CD14-positive monocyte (primary cell): ENCODE measurements around the gene ARID1B. TPM values are rescaled to one million over a fixed set of nuclear protein-coding genes. Genes with fewer than 3 reads are reported as not detected.

Experiments used
- DNase-seq, 3 donors: peaks; one replicate each; pipeline ENCODE4 v3.0.0-alpha.2; 2011 to 2022
- H2AFZ ChIP-seq: 2 replicates; pipeline ENCODE4 v1.6.0; 2012; ENCODE audit warnings: mild to moderate bottlenecking, low read depth, low read length, inconsistent platforms; ENCODE audit not compliant: insufficient read depth, poor library complexity, severe bottlenecking
- H3K27ac ChIP-seq, 2 donors: 1 replicate in 1 of 2; 2 replicates in 1 of 2; pipeline ENCODE4 v1.5.1; 2012 to 2013; ENCODE audit warnings: low read length in 2 of 2, control low read depth in 1 of 2, inconsistent platforms in 1 of 2, low read depth in 1 of 2, mild to moderate bottlenecking in 1 of 2
- H3K27me3 ChIP-seq, 2 donors: one replicate each; pipeline versions ENCODE4 v1.6.0 to v1.6.1; 2011 to 2013; ENCODE audit warnings: low read length in 2 of 2; ENCODE audit not compliant: control insufficient read depth in 2 of 2, insufficient read depth in 2 of 2
- H3K36me3 ChIP-seq, 2 donors: replicated peaks in 1 of 2; 1 replicate in 1 of 2; 2 replicates in 1 of 2; pipeline versions ENCODE4 v1.5.1 to v1.6.1; 2012 to 2013; ENCODE audit warnings: low read length in 2 of 2, control low read depth in 1 of 2, inconsistent platforms in 1 of 2, mild to moderate bottlenecking in 1 of 2; ENCODE audit not compliant: insufficient read depth in 2 of 2, control insufficient read depth in 1 of 2
- H3K4me1 ChIP-seq, 2 donors: 1 replicate in 1 of 2; 2 replicates in 1 of 2; pipeline versions ENCODE4 v1.5.1 to v1.6.1; 2012 to 2013; ENCODE audit warnings: low read length in 2 of 2, control low read depth in 1 of 2, inconsistent platforms in 1 of 2, mild to moderate bottlenecking in 1 of 2, moderate library complexity in 1 of 2; ENCODE audit not compliant: insufficient read depth in 2 of 2, control insufficient read depth in 1 of 2
- H3K4me2 ChIP-seq: replicated peaks from 2 replicates; pipeline ENCODE3; 2012; ENCODE audit warnings: low read length, moderate library complexity, mild to moderate bottlenecking; ENCODE audit not compliant: poor library complexity, severe bottlenecking; ENCODE audit errors: extremely low read depth
- H3K4me3 ChIP-seq, 3 experiments: fragments of 200-600 bp in 1 of 3; sonication (generic) in 1 of 3; replicated peaks in 1 of 3; 1 replicate in 2 of 3; 2 replicates in 1 of 3; pipeline ENCODE4 v1.5.1; 2011 to 2013; ENCODE audit warnings: low read length in 3 of 3, mild to moderate bottlenecking in 3 of 3, control low read depth in 2 of 3, low read depth in 2 of 3, inconsistent platforms in 1 of 3, moderate library complexity in 1 of 3
- H3K79me2 ChIP-seq: 2 replicates; pipeline ENCODE4 v1.6.0; 2012; ENCODE audit warnings: mild to moderate bottlenecking, control low read depth, inconsistent platforms, low read length, moderate library complexity; ENCODE audit not compliant: insufficient read depth
- H3K9ac ChIP-seq: 2 replicates; pipeline ENCODE4 v1.6.0; 2017; ENCODE audit warnings: low read length, mild to moderate bottlenecking; ENCODE audit not compliant: insufficient read depth, poor library complexity, severe bottlenecking
- H3K9me3 ChIP-seq, 2 donors: replicated peaks in 1 of 2; 1 replicate in 1 of 2; 2 replicates in 1 of 2; pipeline versions ENCODE4 v1.5.1 to v1.6.1; 2012 to 2013; ENCODE audit warnings: low read length in 2 of 2, control low read depth in 1 of 2; ENCODE audit not compliant: control insufficient read depth in 1 of 2, insufficient read depth in 1 of 2
- H4K20me1 ChIP-seq: 2 replicates; pipeline ENCODE4 v1.6.0; 2012; ENCODE audit warnings: mild to moderate bottlenecking, low read length, control low read depth, moderate library complexity; ENCODE audit not compliant: insufficient read depth
- H3K27ac Mint-ChIP-seq, 7 donors: one replicate each; pipeline ENCODE4 v1.8.0; 2020; ENCODE audit warnings: mild to moderate bottlenecking in 7 of 7, mixed read lengths in 7 of 7, moderate library complexity in 6 of 7, inconsistent platforms in 2 of 7
- H3K27me3 Mint-ChIP-seq, 3 donors: one replicate each; pipeline ENCODE4 v1.8.0; 2021 to 2022; ENCODE audit warnings: low read depth in 3 of 3, mild to moderate bottlenecking in 3 of 3, mixed read lengths in 3 of 3, moderate library complexity in 3 of 3, inconsistent platforms in 1 of 3
- H3K36me3 Mint-ChIP-seq, 2 donors: one replicate each; pipeline ENCODE4 v1.8.0; 2020; ENCODE audit warnings: mixed read lengths in 2 of 2, inconsistent platforms in 1 of 2, mild to moderate bottlenecking in 1 of 2
- H3K4me1 Mint-ChIP-seq: one replicate; pipeline ENCODE4 v1.8.0; 2020; ENCODE audit warnings: mild to moderate bottlenecking, mixed read lengths
- H3K4me3 Mint-ChIP-seq, 2 donors: one replicate each; pipeline ENCODE4 v1.8.0; 2020; ENCODE audit warnings: mild to moderate bottlenecking in 2 of 2, mixed read lengths in 2 of 2, moderate library complexity in 1 of 2
- H3K9me3 Mint-ChIP-seq, 7 donors: one replicate each; pipeline ENCODE4 v1.8.0; 2020 to 2022; ENCODE audit warnings: mixed read lengths in 7 of 7, mild to moderate bottlenecking in 6 of 7, moderate library complexity in 6 of 7, inconsistent platforms in 2 of 7
- WGBS: methylation state at CpG from one replicate; pipeline ENCODE4 v1.1.5; 2013; ENCODE audit warnings: missing lambda C conversion rate; ENCODE audit not compliant: insufficient coverage; 5-methylcytosine and 5-hydroxymethylcytosine counted together
- intact Hi-C, 2 donors: fragments of 100-400 bp; cut with micrococcal nuclease; formaldehyde crosslinking; loops; one replicate each; pipeline versions ENCODE4 v1.15.0 to v1.15.1; 2023
- polyA plus RNA-seq, 3 donors: library from polyadenylated mRNA; depleted of rRNA in 1 of 3; unstranded in 2 of 3; stranded (reverse) in 1 of 3; fragments of 300-500 nt in 2 of 3; fragments of >200 nt in 1 of 3; fragmentation: Illumina TruSeq in 2 of 3; gene quantifications; 1 replicate in 2 of 3; 2 replicates in 1 of 3; pipeline ENCODE4 v1.2.3, GENCODE V29; 2012 to 2021
- TF ChIP-seq, protein P1 (sequence below): fragments of 200-600 bp; IDR thresholded peaks from one replicate; pipeline ENCODE4 v1.8.0; 2022; ENCODE audit warnings: antibody characterized with exemption, mild to moderate bottlenecking

ARID1B gene
- polyA plus RNA-seq, 3 donors, result 3.2 to 22.1 (median 3.8) TPM

- no peak overlapping the region for H3K27ac Mint-ChIP-seq
- H3K9me3 ChIP-seq, result no peaks in the 10 kb centered on the region
- intact Hi-C loops, result no loop called here
- H3K4me3 Mint-ChIP-seq, result no peak overlapping the region
- H3K36me3 Mint-ChIP-seq, result peaks cover under 1 to 5% of the 10 kb centered on the region in 2 donors
- no CpG with 5 or more reads among the region's 1 CpG for WGBS
- H3K4me2 ChIP-seq, result no peak overlapping the region
- H3K27ac ChIP-seq, result no peak overlapping the region
- H3K4me3 ChIP-seq, result no peak overlapping the region
- H3K36me3 ChIP-seq, result peaks cover 0 to 4% of the 10 kb centered on the region in 2 donors
- no peaks in the 10 kb centered on the region for H3K79me2 ChIP-seq
- no peak overlapping the region for H3K9ac ChIP-seq
- H2AFZ ChIP-seq, result no peak overlapping the region
- H3K9me3 Mint-ChIP-seq, result no peaks in the 10 kb centered on the region
- peaks cover 21% of the 10 kb centered on the region for H3K4me1 Mint-ChIP-seq
- H3K4me1 ChIP-seq, result peaks cover 0 to 2% of the 10 kb centered on the region in 2 donors
- H3K27me3 ChIP-seq, result no peaks in the 10 kb centered on the region
- TF ChIP-seq, protein P1, sequence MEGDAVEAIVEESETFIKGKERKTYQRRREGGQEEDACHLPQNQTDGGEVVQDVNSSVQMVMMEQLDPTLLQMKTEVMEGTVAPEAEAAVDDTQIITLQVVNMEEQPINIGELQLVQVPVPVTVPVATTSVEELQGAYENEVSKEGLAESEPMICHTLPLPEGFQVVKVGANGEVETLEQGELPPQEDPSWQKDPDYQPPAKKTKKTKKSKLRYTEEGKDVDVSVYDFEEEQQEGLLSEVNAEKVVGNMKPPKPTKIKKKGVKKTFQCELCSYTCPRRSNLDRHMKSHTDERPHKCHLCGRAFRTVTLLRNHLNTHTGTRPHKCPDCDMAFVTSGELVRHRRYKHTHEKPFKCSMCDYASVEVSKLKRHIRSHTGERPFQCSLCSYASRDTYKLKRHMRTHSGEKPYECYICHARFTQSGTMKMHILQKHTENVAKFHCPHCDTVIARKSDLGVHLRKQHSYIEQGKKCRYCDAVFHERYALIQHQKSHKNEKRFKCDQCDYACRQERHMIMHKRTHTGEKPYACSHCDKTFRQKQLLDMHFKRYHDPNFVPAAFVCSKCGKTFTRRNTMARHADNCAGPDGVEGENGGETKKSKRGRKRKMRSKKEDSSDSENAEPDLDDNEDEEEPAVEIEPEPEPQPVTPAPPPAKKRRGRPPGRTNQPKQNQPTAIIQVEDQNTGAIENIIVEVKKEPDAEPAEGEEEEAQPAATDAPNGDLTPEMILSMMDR, result no peak
- DNase-seq, result no peak
- peaks cover 50% of the 10 kb centered on the region for H4K20me1 ChIP-seq
- peaks cover 0 to 2% (median 0%) of the 10 kb centered on the region in 3 donors for H3K27me3 Mint-ChIP-seq
These were observed 302.1 kb downstream of the ARID1B start for GRCh38 chr6:157079277-157079676.

DNA sequence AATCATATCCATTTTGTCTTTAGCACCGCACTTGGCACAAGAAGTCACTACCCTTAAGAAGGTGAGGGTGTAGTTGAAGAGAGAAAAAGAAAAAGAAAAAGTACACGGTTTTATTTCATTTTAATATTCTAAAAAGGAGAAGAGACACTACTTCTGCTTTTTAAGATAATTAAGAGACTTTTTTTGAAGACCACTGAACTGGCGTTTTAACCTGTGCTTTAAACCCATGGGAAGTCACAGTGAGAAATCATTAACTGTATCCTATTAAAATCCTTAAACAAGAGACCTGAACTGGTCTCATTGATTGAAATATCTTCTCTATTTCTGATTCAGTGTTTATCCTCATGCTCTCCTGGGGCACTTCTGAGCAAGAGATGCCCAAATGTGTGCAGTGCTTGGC is 302.6 kb downstream of the ARID1B start:
- Histone ChIP-seq H3K36me3 (peaks cover 3 to 6% of the 10 kb centered on the region in 2 donors), H3K27ac (no peak overlapping the region), H3K4me1 (peaks cover 0 to 2% of the 10 kb centered on the region in 2 donors), H3K79me2 (no peaks in the 10 kb centered on the region), H3K9me3 (no peaks in the 10 kb centered on the region), H3K27me3 (no peaks in the 10 kb centered on the region), H3K4me2 (no peak overlapping the region), H4K20me1 (peaks cover 46% of the 10 kb centered on the region), H2AFZ (no peak overlapping the region), H3K4me3 (no peak overlapping the region), H3K9ac (no peak overlapping the region)
- Mint-ChIP-seq H3K27ac (no peak overlapping the region), H3K4me3 (no peak overlapping the region), H3K4me1 (peaks cover 21% of the 10 kb centered on the region), H3K36me3 (peaks cover 4 to 8% of the 10 kb centered on the region in 2 donors), H3K9me3 (no peaks in the 10 kb centered on the region), H3K27me3 (peaks cover 0 to 2% (median 0%) of the 10 kb centered on the region in 3 donors)
- intact Hi-C loops, result no loop called here
- DNase-seq, result no peak
- TF ChIP-seq, protein P1, result no peak
- WGBS, result no CpG with 5 or more reads among the region's 3 CpGs
